ENCODE results near the gene RASAL2.

DNA sequence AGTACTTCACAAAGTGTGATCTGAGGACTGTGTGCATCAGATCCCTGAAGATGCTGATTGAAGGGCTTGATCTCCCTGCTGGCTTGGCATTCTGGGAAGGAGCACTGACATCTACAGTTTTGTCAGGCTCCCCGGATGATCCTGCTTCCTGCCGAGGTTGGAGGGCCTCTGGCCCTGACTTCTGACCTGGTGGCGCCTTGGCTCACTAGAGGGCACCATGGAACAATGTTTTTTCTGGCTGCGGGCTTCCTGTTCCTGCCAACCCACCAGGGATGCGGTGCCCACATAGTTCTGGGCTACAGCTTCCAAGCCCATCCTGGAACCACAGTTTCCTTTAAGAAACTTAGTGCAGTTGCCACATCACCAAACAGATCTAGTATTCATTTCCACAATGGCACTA, 38.8 kb upstream of the RASAL2 start:
- TF ChIP-seq, protein P1, sequence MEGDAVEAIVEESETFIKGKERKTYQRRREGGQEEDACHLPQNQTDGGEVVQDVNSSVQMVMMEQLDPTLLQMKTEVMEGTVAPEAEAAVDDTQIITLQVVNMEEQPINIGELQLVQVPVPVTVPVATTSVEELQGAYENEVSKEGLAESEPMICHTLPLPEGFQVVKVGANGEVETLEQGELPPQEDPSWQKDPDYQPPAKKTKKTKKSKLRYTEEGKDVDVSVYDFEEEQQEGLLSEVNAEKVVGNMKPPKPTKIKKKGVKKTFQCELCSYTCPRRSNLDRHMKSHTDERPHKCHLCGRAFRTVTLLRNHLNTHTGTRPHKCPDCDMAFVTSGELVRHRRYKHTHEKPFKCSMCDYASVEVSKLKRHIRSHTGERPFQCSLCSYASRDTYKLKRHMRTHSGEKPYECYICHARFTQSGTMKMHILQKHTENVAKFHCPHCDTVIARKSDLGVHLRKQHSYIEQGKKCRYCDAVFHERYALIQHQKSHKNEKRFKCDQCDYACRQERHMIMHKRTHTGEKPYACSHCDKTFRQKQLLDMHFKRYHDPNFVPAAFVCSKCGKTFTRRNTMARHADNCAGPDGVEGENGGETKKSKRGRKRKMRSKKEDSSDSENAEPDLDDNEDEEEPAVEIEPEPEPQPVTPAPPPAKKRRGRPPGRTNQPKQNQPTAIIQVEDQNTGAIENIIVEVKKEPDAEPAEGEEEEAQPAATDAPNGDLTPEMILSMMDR (IDR thresholded peaks at IDR 0.05) = peak in 1 of 4 experiments; percentile 42
- TF ChIP-seq POLR2AphosphoS5 (IDR thresholded peaks at IDR 0.05) = no peak
